GM12874 (cell line): ENCODE measurements around the gene CDKN1C.

Experiments
- CTCF ChIP-seq: IDR thresholded peaks from 2 replicates; pipeline ENCODE4 v1.5.1; 2011; ENCODE audit warnings: low read depth, mild to moderate bottlenecking, control low read depth, low read length, moderate library complexity; ENCODE audit not compliant: insufficient read depth

CDKN1C gene

GRCh38 chr11:2892967-2893528, 7.5 kb upstream of the CDKN1C start:
- TF ChIP-seq CTCF, result peak; percentile 58

- TF ChIP-seq CTCF, result peak; percentile 97
Measured at GRCh38 chr11:2892215-2892966, 6.8 kb upstream of the CDKN1C start.

GRCh38 chr11:2891326-2892214, 6.0 kb upstream of the CDKN1C start:
- TF ChIP-seq CTCF, result no peak

- no peak for TF ChIP-seq CTCF
Measured at GRCh38 chr11:2890466-2891294, 5.1 kb upstream of the CDKN1C start.

GRCh38 chr11:2889362-2890273, 4.0 kb upstream of the CDKN1C start:
- TF ChIP-seq CTCF, result no peak

GRCh38 chr11:2888266-2888968, 2.8 kb upstream of the CDKN1C start:
- TF ChIP-seq CTCF, result peak; percentile 99
